ENCODE data around the gene SRSF2.

DNA sequence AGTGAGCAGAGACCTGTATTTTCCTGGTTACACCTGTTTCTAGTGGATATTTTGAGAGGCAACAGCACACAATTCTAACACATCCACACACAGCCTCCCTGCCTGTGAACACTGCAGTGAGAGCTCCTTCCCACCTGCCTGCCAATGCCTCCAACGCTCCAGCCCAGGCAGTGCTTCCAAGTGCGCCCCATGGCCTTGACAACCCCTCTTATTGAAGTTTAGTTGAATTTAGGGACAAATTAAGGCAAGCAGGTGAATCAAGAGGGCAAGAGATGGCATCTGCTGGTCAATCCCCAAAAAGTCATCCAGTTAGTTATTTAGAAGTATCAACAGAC lies 21.7 kb downstream of the SRSF2 start:
- no peak for TF ChIP-seq POLR2A (IDR thresholded peaks at IDR 0.05; ENCODE audit: low read depth, low read length)
- TF ChIP-seq POLR2AphosphoS5 (IDR thresholded peaks at IDR 0.05; ENCODE audit: low read depth, low read length) = no peak
- no peak for TF ChIP-seq SPI1 (IDR thresholded peaks at IDR 0.05; ENCODE audit: low read depth, low read length)
- no peak for TF ChIP-seq PAX5 (IDR thresholded peaks at IDR 0.05; ENCODE audit: insufficient read depth, low read length, severe bottlenecking)
